HepG2 (cell line): ENCODE data around the gene C1QTNF6. TPM values are rescaled to one million over a fixed set of nuclear protein-coding genes. Genes with fewer than 3 reads are reported as not detected.

ENCODE experiments used
- BHLHE40 ChIP-seq: IDR thresholded peaks from 2 replicates; pipeline ENCODE4 v1.6.1; 2011; ENCODE audit warnings: low read length, improper control_type of control experiment
- GZF1 ChIP-seq: sonication (generic); formaldehyde crosslinking; IDR thresholded peaks from 2 replicates; pipeline ENCODE4 v1.5.1; 2020; ENCODE audit warnings: mild to moderate bottlenecking, missing genetic modification reagents
- IRX3 ChIP-seq: sonication (generic); formaldehyde crosslinking; IDR thresholded peaks from 2 replicates; pipeline ENCODE4 v1.8.1; 2023; ENCODE audit warnings: mild to moderate bottlenecking, low read depth, missing genetic modification reagents, borderline replicate concordance
- MATR3 ChIP-seq: sonication (generic); formaldehyde crosslinking; IDR thresholded peaks from 2 replicates; pipeline ENCODE4 v1.4.0; 2020; ENCODE audit warnings: missing genetic modification reagents
- MEF2D ChIP-seq: sonication (generic); formaldehyde crosslinking; IDR thresholded peaks from 2 replicates; pipeline ENCODE4 v1.5.1; 2020; ENCODE audit warnings: mild to moderate bottlenecking, missing genetic modification reagents
- MTA3 ChIP-seq: sonication (generic); formaldehyde crosslinking; IDR thresholded peaks from 2 replicates; pipeline ENCODE4 v1.4.0; 2020; ENCODE audit warnings: missing genetic modification reagents
- ZFP90 ChIP-seq: sonication (generic); formaldehyde crosslinking; IDR thresholded peaks from 2 replicates; pipeline ENCODE4 v1.8.0; 2022; ENCODE audit warnings: missing genetic modification reagents, mild to moderate bottlenecking, inconsistent platforms, borderline replicate concordance
- ZNF224 ChIP-seq: sonication (generic); formaldehyde crosslinking; IDR thresholded peaks from 2 replicates; pipeline ENCODE4 v1.5.0; 2020; ENCODE audit warnings: mild to moderate bottlenecking, missing genetic modification reagents
- ZNF367 ChIP-seq: sonication (generic); formaldehyde crosslinking; IDR thresholded peaks from 2 replicates; pipeline ENCODE4 v1.4.0; 2020; ENCODE audit warnings: missing genetic modification reagents, borderline replicate concordance
- ZNF703 ChIP-seq: sonication (generic); formaldehyde crosslinking; IDR thresholded peaks from 2 replicates; pipeline ENCODE4 v1.5.1; 2020; ENCODE audit warnings: missing genetic modification reagents, mild to moderate bottlenecking, moderate library complexity, borderline replicate concordance
- ZZZ3 ChIP-seq: sonication (generic); formaldehyde crosslinking; IDR thresholded peaks from 2 replicates; pipeline ENCODE4 v1.4.0; 2020; ENCODE audit warnings: missing genetic modification reagents, mild to moderate bottlenecking, borderline replicate concordance
- polyA plus RNA-seq, 8 experiments: library from polyadenylated mRNA; depleted of rRNA in 3 of 8; stranded (reverse) in 7 of 8; unstranded in 1 of 8; fragments of >200 nt; fragmentation: Illumina TruSeq in 4 of 8; extraction: Trizol in 4 of 8; gene quantifications; 2 replicates each; pipeline versions ENCODE4 v1.2.1 to v1.2.3, GENCODE V29; 2011 to 2016; ENCODE audit warnings: low read depth in 4 of 8, missing spikeins in 1 of 8, mixed read lengths in 1 of 8; ENCODE audit not compliant: insufficient read depth in 1 of 8
- total RNA-seq, 5 experiments: library from RNA; depleted of rRNA; stranded (reverse); fragments of >200 nt; fragmentation: Illumina TruSeq; extraction: Trizol; gene quantifications; 2 replicates each; pipeline ENCODE4 v1.2.3, GENCODE V29; 2016; ENCODE audit warnings: low read depth in 1 of 5
- TF ChIP-seq, protein P1 (sequence below): IDR thresholded peaks from 2 replicates; pipeline ENCODE4 v1.6.1; 2016; ENCODE audit warnings: low read depth, missing genetic modification reagents, missing compliant biosample characterization
- TF ChIP-seq, protein P2 (sequence below): IDR thresholded peaks from 2 replicates; pipeline ENCODE4 v1.6.1; 2016; ENCODE audit warnings: mild to moderate bottlenecking, missing biosample characterization, missing genetic modification reagents
- TF ChIP-seq, protein P3 (sequence below): sonication (generic); formaldehyde crosslinking; IDR thresholded peaks from 2 replicates; pipeline ENCODE4 v1.5.0; 2020; ENCODE audit warnings: mild to moderate bottlenecking, missing genetic modification reagents
- TF ChIP-seq, protein P4 (sequence below), 2 experiments: sonication (generic) in 1 of 2; formaldehyde crosslinking in 1 of 2; IDR thresholded peaks; 2 replicates each; pipeline versions ENCODE4 v1.6.1 to v1.9.0; 2014 to 2022; ENCODE audit warnings: antibody characterized with exemption in 1 of 2, borderline replicate concordance in 1 of 2, inconsistent platforms in 1 of 2, low read depth in 1 of 2, missing genetic modification reagents in 1 of 2

Gene C1QTNF6
- total and polyA plus RNA-seq, 2 of the 13 experiments (the other 11 are each of a cell fraction or from before 2014, with no cell fraction given) = 2.7 to 6.9 TPM

DNA sequence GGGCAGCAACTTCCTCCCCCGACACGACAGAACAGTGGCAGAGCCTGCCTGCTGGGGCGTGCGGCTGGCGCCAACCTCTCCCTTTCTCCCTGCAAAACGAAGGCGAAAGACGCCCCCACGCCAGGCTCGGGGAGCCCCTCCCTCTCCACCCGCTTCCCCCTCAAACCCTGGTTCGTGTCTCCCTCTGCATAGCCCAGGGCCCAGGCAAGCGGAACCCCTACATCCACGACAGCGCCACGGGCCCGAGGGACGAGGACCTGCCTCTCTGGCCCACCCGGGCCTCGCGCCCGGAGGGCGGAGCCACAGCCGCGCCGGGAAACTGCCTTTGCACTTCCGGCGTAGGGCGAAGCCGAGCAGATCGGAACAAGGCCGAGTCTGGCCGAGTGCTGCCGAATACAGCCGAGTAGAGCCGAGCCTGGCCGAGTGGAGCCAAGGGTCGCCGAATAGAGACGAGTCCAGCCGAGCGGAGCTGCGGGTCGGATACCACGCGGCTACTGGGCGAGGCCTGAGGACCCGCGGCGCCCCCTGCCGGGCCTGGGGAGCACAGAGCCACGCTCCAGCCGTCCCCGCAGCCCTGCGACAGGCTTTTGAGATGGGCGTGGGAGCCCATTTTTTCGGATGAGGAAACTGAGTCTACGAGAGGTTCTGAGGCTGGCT, 11.2 kb upstream of the C1QTNF6 start (continued):
- TF ChIP-seq, protein P1, sequence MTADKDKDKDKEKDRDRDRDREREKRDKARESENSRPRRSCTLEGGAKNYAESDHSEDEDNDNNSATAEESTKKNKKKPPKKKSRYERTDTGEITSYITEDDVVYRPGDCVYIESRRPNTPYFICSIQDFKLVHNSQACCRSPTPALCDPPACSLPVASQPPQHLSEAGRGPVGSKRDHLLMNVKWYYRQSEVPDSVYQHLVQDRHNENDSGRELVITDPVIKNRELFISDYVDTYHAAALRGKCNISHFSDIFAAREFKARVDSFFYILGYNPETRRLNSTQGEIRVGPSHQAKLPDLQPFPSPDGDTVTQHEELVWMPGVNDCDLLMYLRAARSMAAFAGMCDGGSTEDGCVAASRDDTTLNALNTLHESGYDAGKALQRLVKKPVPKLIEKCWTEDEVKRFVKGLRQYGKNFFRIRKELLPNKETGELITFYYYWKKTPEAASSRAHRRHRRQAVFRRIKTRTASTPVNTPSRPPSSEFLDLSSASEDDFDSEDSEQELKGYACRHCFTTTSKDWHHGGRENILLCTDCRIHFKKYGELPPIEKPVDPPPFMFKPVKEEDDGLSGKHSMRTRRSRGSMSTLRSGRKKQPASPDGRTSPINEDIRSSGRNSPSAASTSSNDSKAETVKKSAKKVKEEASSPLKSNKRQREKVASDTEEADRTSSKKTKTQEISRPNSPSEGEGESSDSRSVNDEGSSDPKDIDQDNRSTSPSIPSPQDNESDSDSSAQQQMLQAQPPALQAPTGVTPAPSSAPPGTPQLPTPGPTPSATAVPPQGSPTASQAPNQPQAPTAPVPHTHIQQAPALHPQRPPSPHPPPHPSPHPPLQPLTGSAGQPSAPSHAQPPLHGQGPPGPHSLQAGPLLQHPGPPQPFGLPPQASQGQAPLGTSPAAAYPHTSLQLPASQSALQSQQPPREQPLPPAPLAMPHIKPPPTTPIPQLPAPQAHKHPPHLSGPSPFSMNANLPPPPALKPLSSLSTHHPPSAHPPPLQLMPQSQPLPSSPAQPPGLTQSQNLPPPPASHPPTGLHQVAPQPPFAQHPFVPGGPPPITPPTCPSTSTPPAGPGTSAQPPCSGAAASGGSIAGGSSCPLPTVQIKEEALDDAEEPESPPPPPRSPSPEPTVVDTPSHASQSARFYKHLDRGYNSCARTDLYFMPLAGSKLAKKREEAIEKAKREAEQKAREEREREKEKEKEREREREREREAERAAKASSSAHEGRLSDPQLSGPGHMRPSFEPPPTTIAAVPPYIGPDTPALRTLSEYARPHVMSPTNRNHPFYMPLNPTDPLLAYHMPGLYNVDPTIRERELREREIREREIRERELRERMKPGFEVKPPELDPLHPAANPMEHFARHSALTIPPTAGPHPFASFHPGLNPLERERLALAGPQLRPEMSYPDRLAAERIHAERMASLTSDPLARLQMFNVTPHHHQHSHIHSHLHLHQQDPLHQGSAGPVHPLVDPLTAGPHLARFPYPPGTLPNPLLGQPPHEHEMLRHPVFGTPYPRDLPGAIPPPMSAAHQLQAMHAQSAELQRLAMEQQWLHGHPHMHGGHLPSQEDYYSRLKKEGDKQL (CRISPR knock-in tag) = no peak; the same call in 1 of the 2 replicates
- 0 out of 2 replicates have a peak, but pooled peaks have one; percentile 65 for TF ChIP-seq MEF2D (CRISPR knock-in tag)
- no peak for TF ChIP-seq MTA3
- TF ChIP-seq, protein P2, sequence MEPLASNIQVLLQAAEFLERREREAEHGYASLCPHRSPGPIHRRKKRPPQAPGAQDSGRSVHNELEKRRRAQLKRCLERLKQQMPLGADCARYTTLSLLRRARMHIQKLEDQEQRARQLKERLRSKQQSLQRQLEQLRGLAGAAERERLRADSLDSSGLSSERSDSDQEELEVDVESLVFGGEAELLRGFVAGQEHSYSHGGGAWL (CRISPR knock-in tag) = no peak
- TF ChIP-seq MATR3 = no peak
- TF ChIP-seq, protein P3, sequence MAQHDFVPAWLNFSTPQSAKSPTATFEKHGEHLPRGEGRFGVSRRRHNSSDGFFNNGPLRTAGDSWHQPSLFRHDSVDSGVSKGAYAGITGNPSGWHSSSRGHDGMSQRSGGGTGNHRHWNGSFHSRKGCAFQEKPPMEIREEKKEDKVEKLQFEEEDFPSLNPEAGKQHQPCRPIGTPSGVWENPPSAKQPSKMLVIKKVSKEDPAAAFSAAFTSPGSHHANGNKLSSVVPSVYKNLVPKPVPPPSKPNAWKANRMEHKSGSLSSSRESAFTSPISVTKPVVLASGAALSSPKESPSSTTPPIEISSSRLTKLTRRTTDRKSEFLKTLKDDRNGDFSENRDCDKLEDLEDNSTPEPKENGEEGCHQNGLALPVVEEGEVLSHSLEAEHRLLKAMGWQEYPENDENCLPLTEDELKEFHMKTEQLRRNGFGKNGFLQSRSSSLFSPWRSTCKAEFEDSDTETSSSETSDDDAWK (CRISPR knock-in tag) = no peak
- TF ChIP-seq ZNF367 = 0 out of 2 replicates have a peak, but pooled peaks have one; percentile 13
- TF ChIP-seq ZZZ3 (CRISPR knock-in tag) = peak; percentile 84; the same call in 1 of the 2 replicates
- no peak for TF ChIP-seq BHLHE40
- TF ChIP-seq IRX3 (CRISPR knock-in tag) = no peak
- no peak; the same call in 1 of the 2 replicates for TF ChIP-seq ZNF703 (CRISPR knock-in tag)
- TF ChIP-seq ZNF224 (CRISPR knock-in tag) = peak; percentile 97; the same call in 1 of the 2 replicates
- no peak for TF ChIP-seq GZF1 (CRISPR knock-in tag)
- TF ChIP-seq, protein P4, sequence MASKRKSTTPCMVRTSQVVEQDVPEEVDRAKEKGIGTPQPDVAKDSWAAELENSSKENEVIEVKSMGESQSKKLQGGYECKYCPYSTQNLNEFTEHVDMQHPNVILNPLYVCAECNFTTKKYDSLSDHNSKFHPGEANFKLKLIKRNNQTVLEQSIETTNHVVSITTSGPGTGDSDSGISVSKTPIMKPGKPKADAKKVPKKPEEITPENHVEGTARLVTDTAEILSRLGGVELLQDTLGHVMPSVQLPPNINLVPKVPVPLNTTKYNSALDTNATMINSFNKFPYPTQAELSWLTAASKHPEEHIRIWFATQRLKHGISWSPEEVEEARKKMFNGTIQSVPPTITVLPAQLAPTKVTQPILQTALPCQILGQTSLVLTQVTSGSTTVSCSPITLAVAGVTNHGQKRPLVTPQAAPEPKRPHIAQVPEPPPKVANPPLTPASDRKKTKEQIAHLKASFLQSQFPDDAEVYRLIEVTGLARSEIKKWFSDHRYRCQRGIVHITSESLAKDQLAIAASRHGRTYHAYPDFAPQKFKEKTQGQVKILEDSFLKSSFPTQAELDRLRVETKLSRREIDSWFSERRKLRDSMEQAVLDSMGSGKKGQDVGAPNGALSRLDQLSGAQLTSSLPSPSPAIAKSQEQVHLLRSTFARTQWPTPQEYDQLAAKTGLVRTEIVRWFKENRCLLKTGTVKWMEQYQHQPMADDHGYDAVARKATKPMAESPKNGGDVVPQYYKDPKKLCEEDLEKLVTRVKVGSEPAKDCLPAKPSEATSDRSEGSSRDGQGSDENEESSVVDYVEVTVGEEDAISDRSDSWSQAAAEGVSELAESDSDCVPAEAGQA (IDR thresholded peaks at IDR 0.05; ENCODE audit: low read depth) = no peak
- TF ChIP-seq, protein P4 (CRISPR knock-in tag; IDR thresholded peaks at IDR 0.05; ENCODE audit: borderline replicate concordance) = no peak
- TF ChIP-seq ZFP90 (CRISPR knock-in tag) = peak; percentile 82; the same call in 1 of the 2 replicates
